ENCODE data around the gene HPGDS.

DNA sequence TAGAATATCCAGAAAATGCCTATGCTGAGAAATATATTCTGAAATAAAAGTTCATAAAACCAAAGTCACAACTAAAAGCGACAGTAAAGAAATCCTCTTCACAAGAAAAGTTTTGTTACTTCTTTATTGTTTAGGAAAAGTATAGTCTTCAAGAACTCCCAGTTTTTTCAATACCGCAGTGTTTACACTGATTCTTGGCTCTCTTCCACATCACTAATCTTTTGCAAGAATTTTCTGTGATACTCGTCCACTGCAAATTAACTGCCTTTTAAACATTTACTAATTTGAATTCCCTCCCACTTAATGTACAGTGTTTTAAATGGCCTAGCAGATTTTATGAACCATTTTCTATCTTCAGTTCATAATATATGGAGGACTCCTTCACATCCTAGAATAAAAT is 65.1 kb downstream of the HPGDS start:
- TF ChIP-seq, protein P1, sequence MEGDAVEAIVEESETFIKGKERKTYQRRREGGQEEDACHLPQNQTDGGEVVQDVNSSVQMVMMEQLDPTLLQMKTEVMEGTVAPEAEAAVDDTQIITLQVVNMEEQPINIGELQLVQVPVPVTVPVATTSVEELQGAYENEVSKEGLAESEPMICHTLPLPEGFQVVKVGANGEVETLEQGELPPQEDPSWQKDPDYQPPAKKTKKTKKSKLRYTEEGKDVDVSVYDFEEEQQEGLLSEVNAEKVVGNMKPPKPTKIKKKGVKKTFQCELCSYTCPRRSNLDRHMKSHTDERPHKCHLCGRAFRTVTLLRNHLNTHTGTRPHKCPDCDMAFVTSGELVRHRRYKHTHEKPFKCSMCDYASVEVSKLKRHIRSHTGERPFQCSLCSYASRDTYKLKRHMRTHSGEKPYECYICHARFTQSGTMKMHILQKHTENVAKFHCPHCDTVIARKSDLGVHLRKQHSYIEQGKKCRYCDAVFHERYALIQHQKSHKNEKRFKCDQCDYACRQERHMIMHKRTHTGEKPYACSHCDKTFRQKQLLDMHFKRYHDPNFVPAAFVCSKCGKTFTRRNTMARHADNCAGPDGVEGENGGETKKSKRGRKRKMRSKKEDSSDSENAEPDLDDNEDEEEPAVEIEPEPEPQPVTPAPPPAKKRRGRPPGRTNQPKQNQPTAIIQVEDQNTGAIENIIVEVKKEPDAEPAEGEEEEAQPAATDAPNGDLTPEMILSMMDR (IDR thresholded peaks at IDR 0.05), result no peak
- TF ChIP-seq POLR2A (IDR thresholded peaks at IDR 0.05), result no peak

Data from Peyer's patch (tissue), 4 donors.